ENCODE results near the gene RASSF7. TPM values are rescaled to one million over a fixed set of nuclear protein-coding genes. Genes with fewer than 3 reads are reported as not detected.

The RASSF7 gene
- total and polyA plus RNA-seq, 10 of the 15 experiments (the other 5 are each of a cell fraction or from before 2014, with no cell fraction given): 0.39 to 29.7 (median 13.2) TPM

DNA sequence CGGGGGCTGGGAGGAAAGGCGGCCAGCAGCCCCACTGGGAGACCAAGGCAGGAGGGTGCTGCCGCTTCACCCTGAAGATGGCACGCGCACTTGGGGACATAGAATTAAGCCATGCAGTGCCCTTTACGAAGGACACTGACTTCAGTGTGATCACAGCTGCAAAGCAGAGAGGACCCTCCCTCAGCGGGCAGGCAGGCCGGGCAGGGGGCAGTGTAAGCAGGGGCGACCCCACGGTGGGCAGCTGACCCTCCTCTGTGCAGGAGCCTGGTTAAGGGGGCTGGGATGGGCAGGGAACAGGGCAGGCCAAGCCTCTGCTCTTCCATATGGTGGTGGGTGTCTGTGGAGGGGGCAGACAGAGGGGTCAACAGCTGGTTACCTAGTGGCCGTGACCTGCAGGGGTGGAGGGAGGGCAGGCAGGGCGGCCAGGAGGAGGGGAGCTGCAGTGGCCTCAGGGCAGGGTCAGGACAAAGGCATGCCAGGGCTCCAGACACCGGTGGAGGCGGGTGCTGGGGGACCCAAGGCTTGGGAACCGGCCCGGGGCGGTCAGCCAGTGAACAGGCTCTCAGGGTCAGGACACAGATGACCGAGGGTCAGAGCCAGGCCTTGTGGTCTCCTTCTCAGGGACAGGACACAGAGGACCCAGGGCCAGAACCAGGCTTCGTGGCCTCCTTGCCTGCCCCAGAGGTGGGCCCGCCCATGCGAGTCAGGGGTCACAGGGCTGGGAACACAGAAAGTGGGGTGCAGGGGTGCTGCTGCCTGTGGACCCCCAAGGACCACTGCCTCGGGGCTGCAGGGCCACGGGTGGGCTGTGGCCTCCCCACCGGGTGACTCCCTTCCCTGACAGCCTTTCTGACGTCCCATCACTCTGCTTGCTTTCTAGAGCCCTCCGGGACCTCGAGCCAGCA is 7.4 kb upstream of the RASSF7 start:
- ATAC-seq: no peak
- WGBS (ENCODE audit: insufficient coverage, insufficient replicate concordance, low lambda C conversion rate, missing lambda C conversion rate): 66% methylated on average over 27 of the region's 27 CpGs
- no peaks in the 10 kb centered on the region for H3K9me3 ChIP-seq (replicated peaks; ENCODE audit: control insufficient read depth, insufficient read depth, low read length)
- SMC1A ChIA-PET (ENCODE audit: uncharacterized antibody, unreplicated experiment): no interaction called here
- no peak overlapping the region for H3K4me2 ChIP-seq (ENCODE audit: control insufficient read depth, insufficient read depth)
- H3K4me3 ChIP-seq: no peak overlapping the region
- TF ChIP-seq RELB (IDR thresholded peaks at IDR 0.05; ENCODE audit: low read depth) (no peak), ATF7 (IDR thresholded peaks at IDR 0.05; ENCODE audit: low read depth) (no peak), MTA2 (IDR thresholded peaks at IDR 0.05; ENCODE audit: low read depth) (no peak), SP1 (IDR thresholded peaks at IDR 0.05; ENCODE audit: low read depth, low read length) (no peak), CBX3 (IDR thresholded peaks at IDR 0.05; ENCODE audit: borderline replicate concordance, low read depth) (no peak)
- no peak for FAIRE-seq
- POLR2A ChIA-PET: interaction anchor here (0.5 kb wide), 1 partner anchor 113 kb away, joined by 4 read pairs; no protein-coding TSS in a partner anchor
- CTCF ChIA-PET: interaction anchor here (1.2 to 1.4 kb wide), 2 partner anchors 15 to 243 kb away, joined by 3 read pairs; no protein-coding TSS in a partner anchor
- no TSS peak for BruUV-seq (replicated peaks)
- H2AFZ ChIP-seq (ENCODE audit: control insufficient read depth, low read depth, low read length): no peak overlapping the region
- H3K27ac ChIP-seq (ENCODE audit: control insufficient read depth, insufficient read depth): no peak overlapping the region
- H3K79me2 ChIP-seq (ENCODE audit: control insufficient read depth, insufficient read depth, low read length): no peaks in the 10 kb centered on the region
- H3K4me1 ChIP-seq (ENCODE audit: control insufficient read depth, insufficient read depth, low read length): no peaks in the 10 kb centered on the region
- DNase-seq (ENCODE audit: low read depth, low spot score): no peak
- intact Hi-C loops (cut with micrococcal nuclease; ENCODE audit: unreplicated experiment) (no loop called here), in situ Hi-C loops (cut with MboI) (no loop called here)
- no peaks in the 10 kb centered on the region for H4K20me1 ChIP-seq (ENCODE audit: control insufficient read depth, insufficient read depth)
- peaks cover 0 to 5% of the 10 kb centered on the region in 2 experiments; a peak in 1 of 4 replicates for H3K27me3 ChIP-seq (replicated peaks in 1 of 2; ENCODE audit: control insufficient read depth in 2 of 2, insufficient read depth in 2 of 2, low read length in 1 of 2)
- RAD21 ChIA-PET (ENCODE audit: unreplicated experiment): interaction anchor here (2.6 kb wide), 1 partner anchor 169 kb away, joined by 22 read pairs; no protein-coding TSS in a partner anchor
- H3K36me3 ChIP-seq (ENCODE audit: control insufficient read depth in 2 of 2, insufficient read depth in 2 of 2, low read length in 1 of 2): no peaks in the 10 kb centered on the region
- H3K9ac ChIP-seq (ENCODE audit: control insufficient read depth, insufficient read depth, low read length): no peak overlapping the region

All from GM12878 (cell line).